DOHH2 (cell line): ENCODE measurements around the gene ZNF469.
"Not testable (repeated sequence)": the region's sequence is repeated elsewhere in the genome, so short reads cannot be mapped to it uniquely, and the experiment has no call there.

Experiments
- EZH2phosphoT487 ChIP-seq: fragments of 200-600 bp; sonication (generic); IDR thresholded peaks from 2 replicates; pipeline ENCODE4 v1.6.1; 2017; ENCODE audit warnings: borderline replicate concordance, mild to moderate bottlenecking, antibody characterized with exemption, low read length, moderate library complexity, mixed read lengths
- TF ChIP-seq, protein P1 (sequence below): fragments of 200-600 bp; sonication (generic); IDR thresholded peaks from one replicate; pipeline ENCODE4 v1.5.1; 2014; ENCODE audit warnings: antibody characterized with exemption, mild to moderate bottlenecking, low read depth, low read length; ENCODE audit not compliant: poor library complexity, severe bottlenecking

DNA sequence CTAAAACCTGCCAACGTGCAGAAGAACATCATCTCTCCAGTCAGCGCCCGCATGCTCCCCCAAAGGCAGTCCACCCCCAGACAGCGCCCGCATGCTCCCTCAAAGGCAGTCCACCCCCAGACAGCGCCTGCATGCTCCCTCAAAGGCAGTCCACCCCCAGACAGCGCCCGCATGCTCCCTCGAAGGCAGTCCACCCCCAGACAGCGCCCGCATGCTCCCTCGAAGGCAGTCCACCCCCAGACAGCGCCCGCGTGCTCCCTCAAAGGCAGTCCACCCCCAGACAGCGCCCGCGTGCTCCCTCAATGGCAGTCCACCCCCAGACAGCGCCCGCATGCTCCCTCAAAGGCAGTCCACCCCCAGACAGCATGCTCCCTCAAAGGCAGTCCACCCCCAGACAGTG, 22.4 kb upstream of the ZNF469 start:
- TF ChIP-seq, protein P1, sequence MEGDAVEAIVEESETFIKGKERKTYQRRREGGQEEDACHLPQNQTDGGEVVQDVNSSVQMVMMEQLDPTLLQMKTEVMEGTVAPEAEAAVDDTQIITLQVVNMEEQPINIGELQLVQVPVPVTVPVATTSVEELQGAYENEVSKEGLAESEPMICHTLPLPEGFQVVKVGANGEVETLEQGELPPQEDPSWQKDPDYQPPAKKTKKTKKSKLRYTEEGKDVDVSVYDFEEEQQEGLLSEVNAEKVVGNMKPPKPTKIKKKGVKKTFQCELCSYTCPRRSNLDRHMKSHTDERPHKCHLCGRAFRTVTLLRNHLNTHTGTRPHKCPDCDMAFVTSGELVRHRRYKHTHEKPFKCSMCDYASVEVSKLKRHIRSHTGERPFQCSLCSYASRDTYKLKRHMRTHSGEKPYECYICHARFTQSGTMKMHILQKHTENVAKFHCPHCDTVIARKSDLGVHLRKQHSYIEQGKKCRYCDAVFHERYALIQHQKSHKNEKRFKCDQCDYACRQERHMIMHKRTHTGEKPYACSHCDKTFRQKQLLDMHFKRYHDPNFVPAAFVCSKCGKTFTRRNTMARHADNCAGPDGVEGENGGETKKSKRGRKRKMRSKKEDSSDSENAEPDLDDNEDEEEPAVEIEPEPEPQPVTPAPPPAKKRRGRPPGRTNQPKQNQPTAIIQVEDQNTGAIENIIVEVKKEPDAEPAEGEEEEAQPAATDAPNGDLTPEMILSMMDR: not testable (repeated sequence)
- TF ChIP-seq EZH2phosphoT487: not testable (repeated sequence)
